DOHH2 (cell line): Measurements from ENCODE around the gene OPN3.

Experiments used
- CTCF ChIP-seq: fragments of 200-600 bp; sonication (generic); IDR thresholded peaks from one replicate; pipeline ENCODE4 v1.5.1; 2014; ENCODE audit warnings: antibody characterized with exemption, mild to moderate bottlenecking, low read depth, low read length; ENCODE audit not compliant: poor library complexity, severe bottlenecking
- EZH2phosphoT487 ChIP-seq: fragments of 200-600 bp; sonication (generic); IDR thresholded peaks from 2 replicates; pipeline ENCODE4 v1.6.1; 2017; ENCODE audit warnings: borderline replicate concordance, mild to moderate bottlenecking, antibody characterized with exemption, low read length, moderate library complexity, mixed read lengths

- no peak for TF ChIP-seq CTCF
- no peak for TF ChIP-seq EZH2phosphoT487
Observed at GRCh38 chr1:241637604-241638003, 2.6 kb downstream of the OPN3 start.
